HepG2 (cell line): ENCODE results near the gene FTCD. TPM values are rescaled to one million over a fixed set of nuclear protein-coding genes. Genes with fewer than 3 reads are reported as not detected.
A peak's percentile ranks its signal among the peaks of the same experiment; 100 is the strongest.

Experiments
- NR2F6 ChIP-seq, 2 experiments: IDR thresholded peaks; 2 replicates each; pipeline ENCODE4 v1.6.1; 2016; ENCODE audit warnings: antibody characterized with exemption in 1 of 2, mild to moderate bottlenecking in 1 of 2
- RBM39 ChIP-seq: fragments of 200-400 bp; formaldehyde crosslinking; IDR thresholded peaks from one replicate; pipeline ENCODE4 v1.6.1; 2018; ENCODE audit warnings: antibody characterized with exemption, mild to moderate bottlenecking, low read depth, low read length; ENCODE audit not compliant: poor library complexity, severe bottlenecking
- SOX13 ChIP-seq, 3 experiments: fragments of 450-650 bp in 1 of 3; sonication (generic) in 1 of 3; formaldehyde crosslinking in 1 of 3; IDR thresholded peaks in 2 of 3; conservative IDR thresholded peaks in 1 of 3; 2 replicates each; pipeline versions ENCODE4 v1.5.0 to v1.6.1; 2016 to 2020; ENCODE audit warnings: antibody characterized with exemption in 1 of 3, mild to moderate bottlenecking in 1 of 3, missing compliant biosample characterization in 1 of 3, missing genetic modification reagents in 1 of 3, moderate library complexity in 1 of 3
- ZNF343 ChIP-seq: sonication (generic); formaldehyde crosslinking; IDR thresholded peaks from 2 replicates; pipeline ENCODE4 v1.4.0; 2020; ENCODE audit warnings: mild to moderate bottlenecking, missing genetic modification reagents
- ZNF468 ChIP-seq: sonication (generic); formaldehyde crosslinking; IDR thresholded peaks from 2 replicates; pipeline ENCODE4 v1.8.0; 2022; ENCODE audit warnings: mild to moderate bottlenecking, moderate library complexity, missing genetic modification reagents
- ZNF510 ChIP-seq: sonication (generic); formaldehyde crosslinking; IDR thresholded peaks from 2 replicates; pipeline ENCODE4 v1.4.0; 2020; ENCODE audit warnings: low read depth, mild to moderate bottlenecking, missing genetic modification reagents
- ZNF543 ChIP-seq: sonication (generic); formaldehyde crosslinking; IDR thresholded peaks from 2 replicates; pipeline ENCODE4 v1.4.0; 2020; ENCODE audit warnings: mild to moderate bottlenecking, missing genetic modification reagents
- ZSCAN31 ChIP-seq: sonication (generic); formaldehyde crosslinking; IDR thresholded peaks from 2 replicates; pipeline ENCODE4 v1.5.0; 2020; ENCODE audit warnings: low read depth, mild to moderate bottlenecking, missing genetic modification reagents
- polyA plus RNA-seq, 8 experiments: library from polyadenylated mRNA; depleted of rRNA in 3 of 8; stranded (reverse) in 7 of 8; unstranded in 1 of 8; fragments of >200 nt; fragmentation: Illumina TruSeq in 4 of 8; extraction: Trizol in 4 of 8; gene quantifications; 2 replicates each; pipeline versions ENCODE4 v1.2.1 to v1.2.3, GENCODE V29; 2011 to 2016; ENCODE audit warnings: low read depth in 4 of 8, missing spikeins in 1 of 8, mixed read lengths in 1 of 8; ENCODE audit not compliant: insufficient read depth in 1 of 8
- total RNA-seq, 5 experiments: library from RNA; depleted of rRNA; stranded (reverse); fragments of >200 nt; fragmentation: Illumina TruSeq; extraction: Trizol; gene quantifications; 2 replicates each; pipeline ENCODE4 v1.2.3, GENCODE V29; 2016; ENCODE audit warnings: low read depth in 1 of 5
- TF ChIP-seq, protein P1 (sequence below): sonication (generic); formaldehyde crosslinking; IDR thresholded peaks from 2 replicates; pipeline ENCODE4 v1.4.0; 2020; ENCODE audit warnings: missing genetic modification reagents
- TF ChIP-seq, protein P2 (sequence below): sonication (generic); formaldehyde crosslinking; IDR thresholded peaks from 2 replicates; pipeline ENCODE4 v1.5.1; 2020; ENCODE audit warnings: mild to moderate bottlenecking, missing genetic modification reagents, borderline replicate concordance
- TF ChIP-seq, protein P3 (sequence below): sonication (generic); formaldehyde crosslinking; IDR thresholded peaks from 2 replicates; pipeline ENCODE4 v1.5.0; 2020; ENCODE audit warnings: mild to moderate bottlenecking, low read depth, missing genetic modification reagents, borderline replicate concordance
- TF ChIP-seq, protein P4 (sequence below): sonication (generic); formaldehyde crosslinking; IDR thresholded peaks from 2 replicates; pipeline ENCODE4 v1.4.0; 2020; ENCODE audit warnings: low read depth, mild to moderate bottlenecking, missing genetic modification reagents
- TF ChIP-seq, protein P5 (sequence below), 2 experiments: sonication (generic) in 1 of 2; formaldehyde crosslinking in 1 of 2; IDR thresholded peaks; 2 replicates each; pipeline versions ENCODE4 v1.4.0 to v1.6.1; 2018 to 2020; ENCODE audit warnings: missing genetic modification reagents in 2 of 2, borderline replicate concordance in 1 of 2, low read depth in 1 of 2, mild to moderate bottlenecking in 1 of 2, missing biosample characterization in 1 of 2

The FTCD gene
- total and polyA plus RNA-seq, 2 of the 13 experiments (the other 11 are each of a cell fraction or from before 2014, with no cell fraction given) = 75.7 to 105 TPM

DNA sequence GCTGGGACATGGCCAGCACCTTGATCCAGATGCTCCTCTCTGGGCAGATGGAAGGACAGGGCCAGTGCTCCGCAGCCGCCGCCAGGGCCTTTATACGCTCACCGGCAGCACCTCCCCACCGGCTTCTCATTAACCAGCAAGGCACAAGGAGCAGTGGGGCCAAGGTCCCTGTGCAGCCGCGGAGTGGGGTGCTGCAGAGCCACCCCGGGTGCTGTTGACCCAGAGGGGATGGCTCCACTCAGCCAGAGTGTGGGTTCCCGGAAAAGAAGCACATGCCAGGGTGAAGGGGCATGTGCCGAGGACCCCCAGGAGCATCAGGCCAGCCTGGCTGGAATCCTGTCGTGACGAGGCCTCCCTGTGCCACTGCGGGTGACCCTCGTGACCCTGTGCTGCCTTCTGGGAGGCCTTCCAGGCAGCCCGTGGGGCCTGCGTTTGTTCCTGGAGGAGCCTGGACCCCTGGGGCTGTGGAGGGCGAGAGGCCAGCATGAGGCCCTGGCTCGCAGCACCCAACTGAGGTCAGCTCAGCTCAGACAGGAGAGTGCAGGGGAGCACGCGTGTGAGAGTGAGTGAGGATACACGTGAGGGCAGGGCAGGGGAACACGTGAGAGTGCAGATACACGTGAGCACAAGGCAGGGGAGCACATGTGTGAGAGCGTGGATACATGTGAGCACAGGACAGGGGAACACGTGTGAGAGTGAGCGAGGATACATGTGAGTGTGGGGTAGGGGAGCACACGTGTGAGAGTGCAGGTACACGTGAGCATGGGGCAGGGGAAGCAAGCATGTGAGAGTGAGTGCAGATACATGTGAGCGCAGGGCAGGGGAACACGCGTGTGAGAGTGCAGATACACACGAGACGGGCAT, at the start of gene FTCD (continued):
- TF ChIP-seq, protein P1, sequence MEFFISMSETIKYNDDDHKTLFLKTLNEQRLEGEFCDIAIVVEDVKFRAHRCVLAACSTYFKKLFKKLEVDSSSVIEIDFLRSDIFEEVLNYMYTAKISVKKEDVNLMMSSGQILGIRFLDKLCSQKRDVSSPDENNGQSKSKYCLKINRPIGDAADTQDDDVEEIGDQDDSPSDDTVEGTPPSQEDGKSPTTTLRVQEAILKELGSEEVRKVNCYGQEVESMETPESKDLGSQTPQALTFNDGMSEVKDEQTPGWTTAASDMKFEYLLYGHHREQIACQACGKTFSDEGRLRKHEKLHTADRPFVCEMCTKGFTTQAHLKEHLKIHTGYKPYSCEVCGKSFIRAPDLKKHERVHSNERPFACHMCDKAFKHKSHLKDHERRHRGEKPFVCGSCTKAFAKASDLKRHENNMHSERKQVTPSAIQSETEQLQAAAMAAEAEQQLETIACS = no peak
- TF ChIP-seq, protein P2, sequence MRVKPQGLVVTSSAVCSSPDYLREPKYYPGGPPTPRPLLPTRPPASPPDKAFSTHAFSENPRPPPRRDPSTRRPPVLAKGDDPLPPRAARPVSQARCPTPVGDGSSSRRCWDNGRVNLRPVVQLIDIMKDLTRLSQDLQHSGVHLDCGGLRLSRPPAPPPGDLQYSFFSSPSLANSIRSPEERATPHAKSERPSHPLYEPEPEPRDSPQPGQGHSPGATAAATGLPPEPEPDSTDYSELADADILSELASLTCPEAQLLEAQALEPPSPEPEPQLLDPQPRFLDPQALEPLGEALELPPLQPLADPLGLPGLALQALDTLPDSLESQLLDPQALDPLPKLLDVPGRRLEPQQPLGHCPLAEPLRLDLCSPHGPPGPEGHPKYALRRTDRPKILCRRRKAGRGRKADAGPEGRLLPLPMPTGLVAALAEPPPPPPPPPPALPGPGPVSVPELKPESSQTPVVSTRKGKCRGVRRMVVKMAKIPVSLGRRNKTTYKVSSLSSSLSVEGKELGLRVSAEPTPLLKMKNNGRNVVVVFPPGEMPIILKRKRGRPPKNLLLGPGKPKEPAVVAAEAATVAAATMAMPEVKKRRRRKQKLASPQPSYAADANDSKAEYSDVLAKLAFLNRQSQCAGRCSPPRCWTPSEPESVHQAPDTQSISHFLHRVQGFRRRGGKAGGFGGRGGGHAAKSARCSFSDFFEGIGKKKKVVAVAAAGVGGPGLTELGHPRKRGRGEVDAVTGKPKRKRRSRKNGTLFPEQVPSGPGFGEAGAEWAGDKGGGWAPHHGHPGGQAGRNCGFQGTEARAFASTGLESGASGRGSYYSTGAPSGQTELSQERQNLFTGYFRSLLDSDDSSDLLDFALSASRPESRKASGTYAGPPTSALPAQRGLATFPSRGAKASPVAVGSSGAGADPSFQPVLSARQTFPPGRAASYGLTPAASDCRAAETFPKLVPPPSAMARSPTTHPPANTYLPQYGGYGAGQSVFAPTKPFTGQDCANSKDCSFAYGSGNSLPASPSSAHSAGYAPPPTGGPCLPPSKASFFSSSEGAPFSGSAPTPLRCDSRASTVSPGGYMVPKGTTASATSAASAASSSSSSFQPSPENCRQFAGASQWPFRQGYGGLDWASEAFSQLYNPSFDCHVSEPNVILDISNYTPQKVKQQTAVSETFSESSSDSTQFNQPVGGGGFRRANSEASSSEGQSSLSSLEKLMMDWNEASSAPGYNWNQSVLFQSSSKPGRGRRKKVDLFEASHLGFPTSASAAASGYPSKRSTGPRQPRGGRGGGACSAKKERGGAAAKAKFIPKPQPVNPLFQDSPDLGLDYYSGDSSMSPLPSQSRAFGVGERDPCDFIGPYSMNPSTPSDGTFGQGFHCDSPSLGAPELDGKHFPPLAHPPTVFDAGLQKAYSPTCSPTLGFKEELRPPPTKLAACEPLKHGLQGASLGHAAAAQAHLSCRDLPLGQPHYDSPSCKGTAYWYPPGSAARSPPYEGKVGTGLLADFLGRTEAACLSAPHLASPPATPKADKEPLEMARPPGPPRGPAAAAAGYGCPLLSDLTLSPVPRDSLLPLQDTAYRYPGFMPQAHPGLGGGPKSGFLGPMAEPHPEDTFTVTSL (CRISPR knock-in tag) = 0 out of 2 replicates have a peak, but pooled peaks have one; percentile 58
- TF ChIP-seq ZNF343 (CRISPR knock-in tag) = peak; percentile 73; the same call in 1 of the 2 replicates
- peak; percentile 61; the same call in 1 of the 2 replicates for TF ChIP-seq ZSCAN31 (CRISPR knock-in tag)
- TF ChIP-seq RBM39 = peak; percentile 50
- TF ChIP-seq, protein P3, sequence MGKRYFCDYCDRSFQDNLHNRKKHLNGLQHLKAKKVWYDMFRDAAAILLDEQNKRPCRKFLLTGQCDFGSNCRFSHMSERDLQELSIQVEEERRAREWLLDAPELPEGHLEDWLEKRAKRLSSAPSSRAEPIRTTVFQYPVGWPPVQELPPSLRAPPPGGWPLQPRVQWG (CRISPR knock-in tag) = no peak
- TF ChIP-seq ZNF468 (CRISPR knock-in tag) = no peak
- TF ChIP-seq ZNF510 (CRISPR knock-in tag) = no peak
- peak; percentile 94 for TF ChIP-seq NR2F6 (IDR thresholded peaks at IDR 0.05)
- peak; percentile 81 for TF ChIP-seq NR2F6 (CRISPR knock-in tag; IDR thresholded peaks at IDR 0.05)
- TF ChIP-seq ZNF543 (CRISPR knock-in tag) = peak; percentile 79
- TF ChIP-seq, protein P4, sequence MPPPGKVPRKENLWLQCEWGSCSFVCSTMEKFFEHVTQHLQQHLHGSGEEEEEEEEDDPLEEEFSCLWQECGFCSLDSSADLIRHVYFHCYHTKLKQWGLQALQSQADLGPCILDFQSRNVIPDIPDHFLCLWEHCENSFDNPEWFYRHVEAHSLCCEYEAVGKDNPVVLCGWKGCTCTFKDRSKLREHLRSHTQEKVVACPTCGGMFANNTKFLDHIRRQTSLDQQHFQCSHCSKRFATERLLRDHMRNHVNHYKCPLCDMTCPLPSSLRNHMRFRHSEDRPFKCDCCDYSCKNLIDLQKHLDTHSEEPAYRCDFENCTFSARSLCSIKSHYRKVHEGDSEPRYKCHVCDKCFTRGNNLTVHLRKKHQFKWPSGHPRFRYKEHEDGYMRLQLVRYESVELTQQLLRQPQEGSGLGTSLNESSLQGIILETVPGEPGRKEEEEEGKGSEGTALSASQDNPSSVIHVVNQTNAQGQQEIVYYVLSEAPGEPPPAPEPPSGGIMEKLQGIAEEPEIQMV = no peak
- TF ChIP-seq SOX13 (IDR thresholded peaks at IDR 0.05) = no peak
- no peak; a peak in 1 of 4 replicates for TF ChIP-seq SOX13 (CRISPR knock-in tag; conservative IDR thresholded peaks at IDR 0.05 in 1 of 2, IDR thresholded peaks at IDR 0.05 in 1 of 2)
- TF ChIP-seq, protein P5, sequence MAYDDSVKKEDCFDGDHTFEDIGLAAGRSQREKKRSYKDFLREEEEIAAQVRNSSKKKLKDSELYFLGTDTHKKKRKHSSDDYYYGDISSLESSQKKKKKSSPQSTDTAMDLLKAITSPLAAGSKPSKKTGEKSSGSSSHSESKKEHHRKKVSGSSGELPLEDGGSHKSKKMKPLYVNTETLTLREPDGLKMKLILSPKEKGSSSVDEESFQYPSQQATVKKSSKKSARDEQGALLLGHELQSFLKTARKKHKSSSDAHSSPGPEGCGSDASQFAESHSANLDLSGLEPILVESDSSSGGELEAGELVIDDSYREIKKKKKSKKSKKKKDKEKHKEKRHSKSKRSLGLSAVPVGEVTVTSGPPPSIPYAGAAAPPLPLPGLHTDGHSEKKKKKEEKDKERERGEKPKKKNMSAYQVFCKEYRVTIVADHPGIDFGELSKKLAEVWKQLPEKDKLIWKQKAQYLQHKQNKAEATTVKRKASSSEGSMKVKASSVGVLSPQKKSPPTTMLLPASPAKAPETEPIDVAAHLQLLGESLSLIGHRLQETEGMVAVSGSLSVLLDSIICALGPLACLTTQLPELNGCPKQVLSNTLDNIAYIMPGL (CRISPR knock-in tag; IDR thresholded peaks at IDR 0.05; ENCODE audit: borderline replicate concordance in 1 of 2, low read depth in 1 of 2) = peak; percentile 54 to 70
